ACHN (cell line): ENCODE data around the gene BSND.
A peak's percentile ranks its signal among the peaks of the same experiment; 100 is the strongest.

Experiments used
- DNase-seq: peaks from one replicate; pipeline ENCODE4 v3.0.0-alpha.2; 2015
- in situ Hi-C: cut with HindIII; loops from 2 replicates; pipeline ENCODE4 v1.10.0; 2017; ENCODE audit warnings: low sequenced_read_pairs, low pct_ligation_motif_present, low pct_unique_long_range_greater_than_20kb

BSND gene

DNA sequence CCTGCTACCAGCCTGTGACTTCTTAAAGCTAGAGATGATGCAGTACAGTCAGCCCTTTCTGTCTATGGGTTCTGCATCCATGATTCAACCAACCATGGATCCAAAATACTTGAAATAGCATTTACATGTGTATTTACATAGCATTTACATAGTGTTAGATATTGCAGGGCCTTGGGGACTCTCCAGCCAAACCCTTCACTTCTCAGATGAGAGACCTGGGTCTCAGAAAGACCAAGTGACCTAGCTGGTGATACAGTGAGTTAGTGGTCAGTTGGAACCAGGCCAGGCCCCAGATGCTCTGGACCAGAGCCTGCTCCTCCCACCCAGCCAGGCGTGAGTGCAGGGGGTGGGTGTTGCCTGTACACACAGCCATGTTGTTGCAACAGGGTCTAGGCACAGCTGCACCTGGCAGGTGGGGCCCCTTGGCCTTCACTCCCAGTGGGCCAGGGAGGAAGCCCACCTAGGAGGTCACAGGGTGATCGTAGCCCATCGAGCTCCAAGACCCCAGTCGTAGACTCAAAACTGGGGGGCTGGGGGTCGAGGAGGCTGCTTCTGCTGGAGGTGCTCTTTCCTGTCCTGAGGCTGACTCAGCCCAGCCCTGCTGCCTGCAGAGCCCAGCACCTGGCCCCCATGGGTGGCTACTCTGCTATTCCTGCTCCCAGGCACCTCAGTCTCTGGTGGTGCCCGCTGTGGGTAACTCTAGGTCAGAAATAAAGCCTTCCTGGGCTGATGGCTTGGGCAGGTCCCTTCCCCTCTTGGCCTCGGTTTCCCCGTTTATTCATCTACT, 10.6 kb upstream of the BSND start:
- no peak for DNase-seq
- in situ Hi-C loops, result no loop called here

DNA sequence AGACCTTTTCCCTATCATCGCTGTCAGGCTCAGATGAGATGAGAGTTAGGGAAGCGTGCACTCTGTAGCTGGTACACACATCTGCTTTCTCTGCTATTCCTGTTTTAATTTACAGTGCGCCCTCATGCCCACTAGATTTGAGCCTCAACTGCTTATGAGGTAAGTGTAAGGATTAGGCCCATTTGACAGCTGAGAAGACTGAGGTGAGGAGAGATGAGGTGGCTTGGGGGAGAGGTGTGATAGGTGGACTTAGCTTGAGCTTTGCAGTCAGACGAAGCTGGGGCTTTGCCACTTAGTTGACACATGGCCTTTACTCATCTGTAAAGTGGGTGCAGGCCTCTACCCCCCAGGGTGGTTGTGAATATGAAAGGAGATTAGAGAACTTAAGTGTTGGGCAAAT, 9.8 kb upstream of the BSND start:
- DNase-seq, result no peak
- in situ Hi-C loops, result no loop called here

DNA sequence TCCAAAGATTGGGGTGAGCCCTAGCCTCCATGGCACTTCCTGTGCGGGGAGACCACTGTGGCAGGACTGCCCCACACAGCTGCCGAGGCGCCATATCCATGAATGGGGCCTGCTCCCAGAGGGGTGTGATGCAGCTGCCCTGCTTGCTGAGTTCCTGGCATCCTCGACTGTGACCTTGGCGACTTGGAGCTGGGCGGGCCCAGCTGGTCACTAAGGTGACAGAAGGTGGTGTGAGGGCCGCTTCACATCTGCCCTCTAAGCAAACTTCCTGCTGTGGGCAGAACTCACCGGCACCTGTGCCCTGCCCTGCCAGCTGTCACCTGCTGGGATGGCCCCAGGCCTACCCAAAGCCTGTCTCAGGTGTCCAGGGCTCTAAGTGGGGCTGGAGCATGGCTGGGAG, 9.3 kb upstream of the BSND start:
- no peak for DNase-seq
- in situ Hi-C loops, result no loop called here

DNA sequence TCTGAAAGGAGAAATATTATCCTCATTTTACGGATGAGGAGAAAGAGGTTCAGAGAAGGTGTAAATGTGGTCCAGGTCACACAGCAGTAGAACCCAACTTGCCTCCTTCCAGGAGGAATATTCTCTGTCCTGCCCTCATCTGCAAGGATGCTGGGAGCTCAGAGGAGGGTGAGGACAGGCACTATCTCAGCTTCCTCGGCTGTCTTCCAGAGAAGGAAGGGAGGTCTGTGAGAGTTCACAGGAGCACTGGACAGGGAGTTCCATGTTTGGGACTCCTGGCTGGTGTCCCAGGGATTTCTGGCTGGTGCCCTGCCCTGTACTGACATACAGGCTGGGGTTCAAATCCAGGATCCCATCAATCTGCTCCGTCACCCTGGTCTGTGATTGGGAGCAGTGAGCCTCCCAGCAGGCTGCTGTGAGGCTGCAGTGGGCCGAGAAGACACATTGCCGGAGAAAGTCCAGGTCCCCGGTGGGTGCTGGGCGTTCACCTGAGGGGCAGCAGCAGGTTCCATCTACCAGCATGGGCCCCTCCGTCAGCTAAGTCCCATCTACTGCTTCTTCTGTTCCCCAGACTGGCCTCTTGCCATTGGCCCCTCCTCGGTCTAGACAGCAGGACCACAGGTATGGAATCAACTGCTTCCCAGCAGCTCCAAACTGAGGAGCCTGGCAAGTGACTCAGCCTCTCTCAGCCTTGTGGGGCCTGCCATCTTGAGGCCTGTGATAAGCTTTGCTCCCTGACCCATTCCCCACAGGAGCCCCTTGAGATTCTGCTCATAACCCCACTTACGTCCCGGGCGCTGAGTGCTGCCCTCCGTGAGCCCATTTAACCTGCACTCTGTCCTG, 8.5 kb upstream of the BSND start:
- in situ Hi-C loops, result no loop called here
- DNase-seq, result no peak

DNA sequence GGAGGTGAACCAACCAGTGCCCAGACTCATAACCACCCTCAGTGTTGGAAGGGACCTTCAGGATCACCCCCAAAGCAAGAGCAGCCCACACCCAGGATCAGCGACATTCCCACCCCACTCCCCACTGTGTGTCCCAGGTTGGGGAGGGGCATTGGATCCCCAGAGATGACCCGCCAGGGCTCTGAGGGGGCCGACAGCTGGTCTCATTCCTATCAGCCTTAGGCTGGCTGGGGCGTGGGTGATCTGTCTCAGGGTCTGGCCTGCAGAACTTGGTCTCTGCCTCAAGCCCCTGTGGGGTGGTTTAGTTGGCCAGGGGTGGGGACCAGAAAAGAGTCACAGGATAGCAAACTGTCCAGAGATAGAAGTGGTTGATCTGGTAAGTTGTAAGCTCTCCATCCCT, 7.8 kb upstream of the BSND start:
- in situ Hi-C loops, result no loop called here
- no peak for DNase-seq

DNA sequence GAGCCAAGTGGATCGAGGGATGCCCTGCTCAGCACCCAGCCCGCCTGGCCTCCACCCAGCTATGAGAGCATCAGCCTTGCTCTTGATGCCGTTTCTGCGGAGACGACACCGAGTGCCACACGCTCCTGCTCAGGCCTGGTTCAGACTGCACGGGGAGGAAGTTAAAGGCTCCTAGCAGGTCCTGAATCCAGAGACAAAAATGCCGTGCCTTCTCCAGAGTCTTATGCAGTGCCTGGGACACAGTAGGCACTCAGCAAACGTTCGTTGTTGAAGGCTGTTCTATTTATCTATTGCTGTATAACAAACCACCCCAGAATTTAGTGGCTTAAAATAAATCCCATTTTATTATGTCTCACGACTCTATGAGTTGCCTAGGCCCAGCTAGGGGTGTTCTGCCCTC, 6.8 kb upstream of the BSND start:
- in situ Hi-C loops, result no loop called here
- DNase-seq, result no peak

DNA sequence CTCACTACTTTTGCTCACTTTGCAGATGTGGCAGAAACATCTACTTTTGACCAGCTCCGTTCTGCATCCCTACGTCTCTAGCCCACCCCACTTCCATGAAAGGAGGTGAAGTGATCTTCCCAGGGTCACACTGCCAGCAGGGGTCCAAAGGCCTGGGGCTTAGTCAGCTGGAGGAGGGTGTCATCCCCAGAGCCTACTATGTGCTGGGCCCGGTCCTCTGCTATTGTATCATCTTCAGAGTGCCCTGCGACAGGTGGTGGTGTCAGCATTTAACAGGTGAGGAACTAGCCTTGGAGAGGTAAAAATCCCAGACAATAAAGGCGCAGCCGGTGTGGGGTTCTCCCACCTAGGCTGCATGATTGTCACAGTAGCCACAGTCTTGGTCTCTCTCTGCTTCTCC, 5.6 kb upstream of the BSND start:
- in situ Hi-C loops, result no loop called here
- DNase-seq, result no peak

DNA sequence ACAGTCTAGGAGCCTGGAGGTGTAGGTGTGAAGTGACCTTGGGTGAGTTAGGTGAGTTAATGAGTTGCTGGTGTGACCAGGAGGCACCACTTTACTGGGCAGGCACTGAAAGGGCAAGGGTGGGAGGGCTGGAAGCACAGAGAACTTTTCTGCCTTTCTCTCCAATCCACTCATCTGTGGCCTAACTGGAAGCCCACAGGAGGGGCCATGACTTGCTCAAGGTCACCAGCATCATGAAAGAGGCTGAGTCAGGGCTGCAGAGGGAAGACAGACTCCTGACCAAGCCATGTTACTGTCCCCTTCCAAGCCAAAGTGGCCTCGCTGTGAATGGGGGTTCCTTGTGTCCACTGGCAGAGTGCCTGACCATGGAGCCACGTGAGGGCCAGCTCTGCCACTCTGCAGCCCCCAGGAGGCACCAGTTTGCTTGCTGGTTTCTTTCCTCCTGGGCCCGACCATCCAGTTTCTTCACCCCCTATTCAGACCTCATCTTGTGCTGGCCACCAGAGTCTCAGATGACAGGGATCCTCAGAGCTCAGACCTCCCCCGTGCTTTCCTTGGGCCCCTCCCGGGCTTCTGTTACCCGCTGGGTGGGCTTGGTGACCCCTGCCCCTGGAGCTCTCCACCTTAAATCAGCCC, 4.3 kb upstream of the BSND start:
- DNase-seq, result no peak
- in situ Hi-C loops, result no loop called here

DNA sequence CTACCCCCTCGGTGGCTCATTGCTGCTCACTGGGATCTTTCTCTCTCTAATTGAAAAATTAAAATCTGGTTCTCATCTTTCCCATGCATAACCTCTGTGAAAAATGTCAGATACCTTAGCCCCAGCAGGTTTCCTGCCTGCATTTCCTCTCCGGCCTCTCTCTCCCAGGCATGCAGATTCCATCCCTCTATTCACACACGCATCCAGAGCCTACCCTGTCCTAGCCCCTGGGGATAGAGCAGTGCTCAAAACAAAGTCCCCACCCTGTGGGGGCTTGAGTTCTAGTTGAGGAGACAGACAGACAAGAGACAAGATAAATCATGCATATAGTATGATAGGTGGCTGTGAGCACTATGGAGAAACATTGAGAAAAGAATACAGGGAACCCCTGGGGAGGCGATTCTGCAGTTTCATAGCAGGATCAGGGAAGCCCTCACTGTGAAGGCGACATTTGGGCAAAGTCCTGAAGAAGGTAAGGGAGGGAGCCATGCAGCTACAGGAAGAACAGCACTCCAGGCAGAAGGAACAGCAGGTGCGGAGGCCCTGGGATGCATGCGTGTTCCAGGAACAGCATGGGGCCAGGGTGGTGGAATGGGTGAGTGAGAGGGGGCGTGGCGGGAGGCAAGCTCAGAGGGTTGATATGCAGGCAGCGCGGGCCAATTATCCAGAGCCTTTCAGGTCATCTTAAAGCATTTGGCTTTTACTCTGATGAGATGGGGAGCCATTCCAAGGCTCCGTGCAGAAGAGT, 3.5 kb upstream of the BSND start:
- DNase-seq, result no peak
- in situ Hi-C loops, result no loop called here

DNA sequence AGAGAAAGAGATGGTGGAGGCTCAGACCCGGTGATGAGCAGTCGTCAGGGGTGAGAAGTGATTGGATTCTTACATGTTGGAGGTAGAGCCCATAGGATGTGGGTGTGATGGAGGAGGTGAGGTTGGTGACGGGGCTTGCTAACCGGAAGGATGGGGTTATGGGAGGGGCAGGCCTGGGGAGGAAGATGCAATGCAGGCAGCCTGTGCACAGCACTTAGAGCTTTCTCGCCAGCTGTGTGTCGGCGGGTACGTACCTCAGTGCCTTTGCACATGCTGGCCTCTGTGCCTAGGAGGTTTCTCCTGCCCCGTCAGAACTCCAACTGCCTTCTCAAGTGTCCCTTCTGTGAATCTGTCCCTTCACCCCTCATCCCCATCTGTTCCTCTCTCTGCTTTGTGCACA, 2.9 kb upstream of the BSND start:
- DNase-seq, result no peak
- in situ Hi-C loops, result no loop called here

DNA sequence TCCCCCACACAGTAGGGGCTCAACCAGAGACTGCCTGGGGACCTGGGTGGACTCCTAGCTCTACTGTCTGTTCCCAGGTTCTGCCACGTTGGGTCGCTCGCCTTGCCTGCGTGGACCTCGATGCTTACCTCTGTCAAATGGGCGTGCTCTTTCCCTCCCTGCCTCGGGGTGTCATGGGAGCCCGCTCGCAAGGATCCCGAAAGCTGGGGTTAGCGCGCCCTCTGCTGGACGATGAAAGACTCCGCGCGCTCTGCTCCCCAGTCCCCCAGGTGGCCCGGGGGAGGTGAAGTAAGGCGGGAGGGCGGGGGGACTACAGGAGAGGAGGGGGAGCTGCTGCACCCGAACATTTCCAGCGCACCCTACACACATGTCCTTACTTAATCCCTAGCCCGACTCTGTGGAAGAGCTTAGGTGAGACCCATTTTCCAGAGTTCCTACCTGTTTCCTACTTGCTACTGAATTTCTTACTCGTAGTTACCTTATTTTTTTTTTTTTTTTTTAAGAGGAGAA, 2.3 kb upstream of the BSND start:
- in situ Hi-C loops, result no loop called here
- DNase-seq, result peak; percentile 69

DNA sequence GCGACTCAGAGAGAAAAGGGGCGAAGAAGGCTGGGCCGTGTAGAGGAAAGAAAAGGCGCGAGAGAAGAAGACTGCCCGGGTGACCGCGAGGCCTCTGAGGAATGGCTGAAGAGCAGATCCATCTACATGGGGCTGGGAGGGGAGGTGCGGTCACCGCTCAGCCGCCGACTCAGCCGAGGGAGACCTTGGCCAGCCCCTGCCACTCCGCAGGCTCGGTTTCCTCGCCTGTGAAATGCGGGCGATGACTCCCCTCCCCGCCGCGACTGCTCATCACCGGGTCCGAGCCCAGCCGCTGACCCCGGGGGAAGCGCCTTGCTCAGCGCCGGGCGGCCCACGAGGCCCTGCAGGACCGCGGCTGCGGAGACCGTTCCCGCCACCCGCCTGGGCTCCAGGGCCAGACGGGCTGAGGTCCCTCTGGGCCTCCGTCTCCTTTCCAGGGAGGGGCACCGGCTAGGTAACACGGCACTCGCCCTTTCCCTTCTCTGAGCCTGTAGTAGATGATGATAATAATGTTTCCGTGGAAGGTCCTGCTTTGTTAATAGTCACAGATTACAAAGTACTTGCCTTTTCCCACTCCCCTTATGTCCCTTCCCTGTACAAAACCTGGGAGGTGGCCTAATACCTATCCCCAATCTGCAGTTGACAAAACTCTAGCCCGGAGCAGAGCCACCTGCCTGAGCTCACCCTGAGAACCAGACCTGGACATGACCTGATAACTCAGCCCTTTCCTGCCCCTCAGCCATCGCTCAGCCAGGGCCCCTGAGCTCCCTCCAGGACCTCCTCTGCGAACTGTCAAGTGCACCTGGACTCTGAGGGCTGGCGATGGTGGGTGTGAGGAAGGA, 1.6 kb upstream of the BSND start:
- no peak for DNase-seq
- in situ Hi-C loops, result no loop called here

DNA sequence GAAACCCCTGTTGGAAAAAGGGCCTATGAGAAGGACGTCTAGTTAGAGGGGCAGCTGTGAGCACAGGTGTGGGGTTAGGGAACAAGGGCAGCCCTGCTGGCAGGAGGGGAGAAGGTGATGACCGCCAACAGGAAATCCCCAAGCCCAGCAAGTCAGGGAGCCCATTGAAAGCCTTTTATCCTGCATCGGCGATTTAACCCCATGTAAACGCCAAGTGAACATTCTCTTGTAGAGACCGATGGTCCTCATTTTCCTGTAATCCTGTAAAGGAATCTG, 1.1 kb upstream of the BSND start:
- no peak for DNase-seq
- in situ Hi-C loops, result no loop called here

DNA sequence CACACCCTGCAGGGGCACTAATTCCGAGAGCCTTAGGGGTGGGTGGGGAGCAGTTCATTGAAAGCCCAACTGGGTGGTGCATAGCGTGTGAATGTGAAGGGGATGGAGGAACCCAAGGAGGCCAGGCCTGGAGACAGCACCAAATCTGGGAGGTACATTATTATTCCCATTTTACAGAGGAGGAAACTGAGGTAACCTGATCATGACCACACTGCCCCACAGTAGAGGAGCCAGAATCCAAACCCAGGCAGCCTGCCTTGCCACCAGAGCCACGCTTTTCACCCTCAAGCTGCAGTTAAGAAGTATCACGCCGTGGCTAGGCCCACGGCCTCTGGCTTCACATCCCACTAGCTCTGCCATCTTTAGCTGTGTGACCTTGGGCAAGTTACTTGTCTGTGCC, 633 bp upstream of the BSND start:
- no peak for DNase-seq
- in situ Hi-C loops, result no loop called here

DNA sequence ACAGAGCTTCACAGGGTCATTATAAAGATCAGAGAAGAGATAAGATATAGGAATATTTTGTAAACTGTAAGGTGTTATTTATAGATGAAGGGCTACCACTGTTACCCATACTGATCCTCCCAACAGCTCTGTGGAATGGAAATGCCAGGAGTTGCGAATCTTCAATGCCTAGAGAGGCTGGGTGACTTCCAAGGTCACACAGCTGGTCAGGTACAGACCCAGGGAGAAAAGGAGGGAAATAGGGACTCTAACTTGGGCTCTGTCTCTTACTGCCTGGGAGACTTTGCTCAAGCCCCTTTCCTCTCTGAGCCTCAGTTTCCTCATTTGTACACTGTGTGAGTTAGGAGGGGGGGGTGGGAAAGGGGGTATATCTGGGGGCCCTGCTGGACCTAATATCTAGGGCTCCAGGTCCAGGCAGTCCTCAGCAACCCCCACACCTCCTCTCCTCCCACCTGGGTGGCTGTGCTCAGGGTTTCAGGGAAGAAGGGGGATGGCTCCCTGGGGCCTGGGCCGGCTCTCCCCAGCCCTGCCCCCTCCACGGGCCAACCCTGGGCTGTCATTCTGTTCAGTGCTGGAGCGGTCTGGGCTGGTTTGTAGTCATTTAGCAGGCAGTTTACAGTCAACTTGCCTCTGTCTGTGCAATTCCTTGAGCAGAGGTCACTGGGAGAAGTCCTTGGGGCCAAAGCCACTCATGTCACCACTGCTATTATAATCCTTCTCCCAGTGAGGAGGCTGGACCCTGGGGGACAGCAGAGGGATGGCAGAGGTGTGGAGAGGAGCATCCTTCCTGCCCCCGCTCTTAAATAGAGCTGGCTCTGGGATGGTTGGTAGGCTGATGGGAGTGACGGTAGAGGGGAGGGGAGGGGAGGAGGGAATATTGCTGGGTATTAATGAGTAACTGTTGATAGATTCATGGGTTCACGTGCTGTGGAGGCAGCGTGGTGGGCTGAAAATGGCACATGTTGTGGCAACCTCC, 1.7 kb downstream of the BSND start:
- DNase-seq, result no peak
- in situ Hi-C loops, result no loop called here

DNA sequence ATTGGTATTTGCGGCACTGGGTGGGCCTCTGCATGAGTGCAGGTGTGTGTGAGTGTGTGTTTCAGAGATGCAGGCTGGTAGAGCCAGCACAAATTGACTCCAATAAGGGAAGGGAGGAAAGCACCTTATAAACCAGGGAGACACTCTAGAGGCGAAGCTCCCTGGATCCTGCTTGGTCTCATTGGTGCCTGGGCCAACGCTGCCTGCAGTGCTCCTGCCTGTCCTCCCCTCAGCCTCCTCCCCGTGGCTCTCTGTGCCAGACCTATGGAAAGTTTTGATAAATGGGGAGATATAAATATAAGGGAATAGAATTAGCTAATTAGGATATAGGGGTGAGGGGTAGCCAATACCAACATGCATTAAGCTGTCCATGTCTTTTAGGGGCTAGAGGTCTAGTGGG, 2.6 kb downstream of the BSND start:
- no peak for DNase-seq
- in situ Hi-C loops, result no loop called here

DNA sequence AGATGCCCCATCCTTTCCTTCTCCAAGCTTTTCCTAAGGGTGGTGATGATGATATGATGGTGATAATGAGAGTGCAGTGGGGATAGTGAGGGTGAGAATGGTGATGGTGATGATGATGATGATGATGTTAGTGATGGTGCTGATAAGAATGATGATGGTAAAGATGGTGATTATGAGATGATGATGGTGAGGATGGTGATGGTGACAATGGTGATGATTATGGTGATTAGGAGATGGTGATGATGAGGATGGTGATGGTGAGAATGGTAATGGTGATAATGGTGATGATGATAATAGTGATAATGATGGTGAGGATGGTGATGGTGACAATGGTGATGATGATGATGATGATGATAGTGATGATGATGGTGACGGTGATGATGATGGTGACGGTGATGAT, 4.0 kb downstream of the BSND start:
- in situ Hi-C loops, result no loop called here

More for the DNA sequence above, 4.0 kb downstream of the BSND start:
- DNase-seq, result no peak
